Epidermal melanocyte (primary cell): ENCODE measurements around the gene TUBE1.

Experiments used
- DNase-seq: peaks from one replicate; pipeline ENCODE4 v3.0.0; 2011; ENCODE audit warnings: low spot score; ENCODE audit not compliant: insufficient read length

The TUBE1 gene

GRCh38 chr6:112036088-112036637, 51.1 kb downstream of the TUBE1 start:
- DNase-seq: no peak

DNA sequence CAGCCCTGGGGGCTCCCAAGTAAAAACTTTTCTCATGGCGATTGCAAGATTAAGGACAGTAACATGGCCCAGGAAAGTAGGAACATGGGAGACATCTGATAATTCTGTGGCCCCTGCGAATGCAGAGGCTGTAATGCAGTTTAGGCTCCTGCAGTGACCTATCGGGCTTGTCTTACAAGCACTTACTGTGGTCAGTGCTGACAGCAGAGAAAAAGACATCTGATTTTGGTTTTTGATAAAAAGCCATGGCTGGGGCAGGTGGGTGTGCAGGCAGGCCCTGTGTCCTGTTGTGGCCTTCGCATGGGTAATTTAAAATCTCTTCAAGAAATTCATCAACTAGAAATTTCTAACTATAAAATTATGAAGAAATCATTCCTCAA, 52.7 kb downstream of the TUBE1 start:
- DNase-seq: no peak

DNA sequence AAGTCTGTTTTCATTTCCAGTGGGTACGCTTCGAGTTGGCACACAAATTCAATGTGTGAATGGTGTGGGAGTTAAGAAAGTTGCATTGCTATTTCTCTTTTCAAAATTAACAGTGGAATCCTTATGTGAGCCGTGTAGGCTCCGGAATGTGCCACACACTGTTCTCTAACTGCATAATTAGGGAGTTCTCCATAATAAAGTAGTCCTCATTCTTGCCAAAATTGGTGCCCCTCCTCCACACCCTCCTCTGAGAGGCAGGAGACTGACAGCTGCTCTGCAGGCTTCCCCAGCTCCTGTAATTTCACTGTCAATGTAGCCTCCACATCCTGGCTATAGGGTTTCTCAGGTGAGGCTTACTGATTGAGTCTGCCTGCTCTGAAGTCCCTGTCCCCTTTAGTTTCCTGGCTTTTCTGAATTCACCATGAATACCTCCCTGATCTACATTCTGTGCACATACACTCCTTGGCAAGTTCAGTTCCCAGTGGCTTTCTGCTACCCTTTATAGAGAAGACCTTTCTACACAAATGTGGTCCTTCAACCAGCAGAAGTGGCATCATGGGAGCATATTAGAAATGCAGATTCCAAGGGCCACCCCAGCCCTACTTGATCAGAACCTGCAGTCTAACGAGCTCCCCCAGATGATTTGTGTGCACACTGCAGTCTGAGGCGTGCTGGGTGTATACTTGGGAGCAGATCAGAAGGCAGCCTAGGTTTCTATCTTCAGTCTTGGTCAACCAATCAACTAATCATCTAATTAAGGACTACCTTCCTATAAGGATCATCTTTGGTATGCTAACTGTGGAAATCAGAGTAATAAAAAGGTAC, 53.3 kb downstream of the TUBE1 start:
- no peak for DNase-seq

DNA sequence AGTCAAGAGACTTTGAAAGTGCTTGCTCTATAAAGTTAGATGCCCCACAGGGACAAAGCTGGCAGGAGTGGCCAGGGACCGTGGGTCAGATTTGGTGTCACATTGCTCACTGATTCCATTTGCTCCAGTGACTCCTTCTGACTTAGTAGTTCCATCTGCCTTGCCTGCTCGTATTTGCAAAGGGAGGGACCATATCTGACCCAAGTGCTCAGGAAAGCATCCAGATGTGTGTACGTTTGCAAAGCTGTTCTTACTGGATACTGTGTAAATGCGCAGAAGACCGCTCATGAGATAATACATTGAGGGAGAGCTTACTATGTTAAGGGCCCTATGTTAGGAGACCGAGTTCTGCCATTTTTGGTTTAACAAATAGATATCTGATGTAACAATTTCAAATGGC, 54.6 kb downstream of the TUBE1 start:
- no peak for DNase-seq

GRCh38 chr6:112031960-112032359, 55.3 kb downstream of the TUBE1 start:
- no peak for DNase-seq

DNA sequence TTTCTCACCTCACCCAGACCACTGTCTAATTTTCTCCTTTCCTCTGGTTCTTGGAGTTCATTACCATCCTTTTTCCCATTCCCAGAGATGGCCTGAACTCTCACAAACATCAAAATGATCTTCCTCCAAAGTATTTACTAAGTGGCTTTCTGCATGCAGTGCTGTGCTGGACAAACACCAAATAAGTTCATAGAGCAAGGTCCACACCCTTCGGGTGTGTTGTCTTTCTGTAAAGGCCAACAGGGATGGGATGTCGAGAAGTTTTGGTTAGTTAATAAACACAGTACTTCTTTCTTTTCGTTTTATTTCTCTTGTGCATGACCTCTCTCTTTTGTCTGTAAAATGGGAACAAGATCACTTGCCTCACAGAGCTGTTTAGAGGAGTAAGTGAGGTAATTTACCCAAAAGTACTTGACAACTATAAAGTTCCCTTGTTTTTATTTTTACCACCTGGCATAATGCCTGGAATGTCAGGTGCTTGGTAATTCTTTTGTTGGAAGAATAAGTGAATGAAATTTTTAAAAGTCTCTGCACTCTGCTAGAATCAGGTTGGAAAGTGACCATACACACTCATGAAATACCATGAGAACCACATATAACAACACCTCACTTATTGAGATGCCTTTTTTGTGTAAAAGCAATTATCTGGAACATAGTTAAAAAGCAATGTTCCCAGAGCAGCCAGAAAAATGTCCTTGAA, 56.2 kb downstream of the TUBE1 start:
- DNase-seq: no peak

DNA sequence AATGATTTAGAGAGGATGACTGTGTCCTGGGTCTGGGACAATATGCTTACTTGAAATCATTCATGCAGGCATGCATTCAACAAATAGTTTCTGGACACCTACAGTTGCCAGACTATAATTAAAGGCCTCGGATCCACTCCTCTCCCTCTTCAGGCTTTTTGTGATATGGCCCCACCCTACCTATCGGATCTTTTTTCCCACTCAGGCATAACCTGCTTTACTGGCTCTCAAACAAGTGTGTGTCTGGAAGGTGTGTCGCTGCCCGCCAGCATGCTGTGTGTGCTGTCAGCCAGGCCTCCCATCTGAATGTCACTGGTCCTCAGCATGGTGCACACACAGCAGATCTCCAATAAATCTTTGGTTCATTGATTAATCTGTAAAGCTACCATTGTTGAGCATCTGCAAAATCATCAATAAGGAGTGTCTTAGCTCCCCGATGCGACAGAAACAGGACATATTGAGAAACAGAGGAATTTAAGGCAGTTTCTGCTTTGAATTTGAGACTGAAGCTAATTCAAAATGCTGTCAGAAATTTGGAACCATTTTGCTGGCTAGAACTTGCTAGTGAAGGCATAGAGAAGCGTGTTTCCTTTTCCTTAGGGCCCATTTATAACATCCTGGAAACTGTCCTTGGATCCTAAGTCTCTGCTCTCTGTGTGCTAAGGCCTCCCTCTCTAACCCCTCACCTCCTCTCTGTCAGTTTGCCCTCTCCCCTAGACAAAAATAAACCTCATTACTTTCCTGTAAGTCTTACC, 56.9 kb downstream of the TUBE1 start:
- DNase-seq: no peak

GRCh38 chr6:112029045-112029822, 58.0 kb downstream of the TUBE1 start:
- no peak for DNase-seq

- no peak for DNase-seq
Measured at GRCh38 chr6:112027942-112028674, 59.2 kb downstream of the TUBE1 start.

DNA sequence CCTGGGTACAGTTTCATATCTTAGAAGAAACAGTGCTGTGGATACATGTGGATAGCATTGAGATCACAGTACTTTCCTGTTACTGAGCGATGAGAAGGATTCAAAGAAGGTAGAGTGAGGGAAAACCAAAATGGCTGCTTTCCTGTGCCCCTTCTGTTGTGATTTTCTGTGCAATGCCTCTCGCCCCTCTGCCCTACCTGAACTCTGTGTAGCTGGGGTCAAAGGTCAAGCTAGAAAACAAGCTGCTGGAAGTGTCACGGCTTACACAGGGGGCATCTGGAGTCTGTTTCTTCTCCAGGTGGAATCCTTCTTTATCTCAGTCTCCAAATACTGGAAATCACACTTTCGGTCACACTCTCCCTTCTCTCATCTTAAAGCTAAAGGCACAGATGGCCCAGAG, 60.3 kb downstream of the TUBE1 start:
- no peak for DNase-seq

DNA sequence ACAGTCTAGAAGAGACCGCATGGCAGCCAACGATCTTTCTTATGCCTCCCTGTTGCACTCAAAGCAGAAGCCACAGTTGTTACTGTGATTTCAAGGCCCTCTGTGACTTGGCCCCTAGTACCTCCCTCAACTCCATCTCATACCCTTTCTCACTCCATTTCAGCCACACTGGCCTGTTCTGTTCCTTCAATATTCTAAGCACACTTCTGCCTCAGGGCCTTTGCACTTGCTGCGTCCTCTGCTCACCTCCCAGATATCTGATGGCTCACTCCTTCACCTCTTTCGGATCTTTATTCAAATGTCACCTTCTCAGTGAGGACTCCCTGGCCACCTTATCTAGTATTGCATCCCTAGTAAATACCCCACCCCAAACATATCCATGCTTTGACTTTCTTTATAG, 62.8 kb downstream of the TUBE1 start:
- no peak for DNase-seq

DNA sequence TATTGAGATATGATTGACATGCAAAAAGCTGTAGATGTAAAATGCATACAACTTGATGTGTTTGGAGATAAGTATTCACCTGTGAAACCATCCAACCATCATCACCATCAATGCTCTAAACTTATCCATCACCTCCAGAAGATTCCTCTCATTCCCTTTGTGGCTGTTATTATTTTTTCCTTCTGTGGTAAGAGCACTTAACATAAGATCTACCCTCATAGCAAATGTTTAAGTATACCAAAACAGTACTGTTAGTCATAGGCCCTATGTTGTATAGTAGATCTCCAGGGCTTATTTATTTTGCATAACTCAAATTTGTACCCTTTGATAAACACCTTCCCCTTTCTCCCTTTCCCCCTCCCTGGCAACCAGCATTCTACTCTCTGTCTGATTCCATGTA, 64.5 kb downstream of the TUBE1 start:
- DNase-seq: no peak

DNA sequence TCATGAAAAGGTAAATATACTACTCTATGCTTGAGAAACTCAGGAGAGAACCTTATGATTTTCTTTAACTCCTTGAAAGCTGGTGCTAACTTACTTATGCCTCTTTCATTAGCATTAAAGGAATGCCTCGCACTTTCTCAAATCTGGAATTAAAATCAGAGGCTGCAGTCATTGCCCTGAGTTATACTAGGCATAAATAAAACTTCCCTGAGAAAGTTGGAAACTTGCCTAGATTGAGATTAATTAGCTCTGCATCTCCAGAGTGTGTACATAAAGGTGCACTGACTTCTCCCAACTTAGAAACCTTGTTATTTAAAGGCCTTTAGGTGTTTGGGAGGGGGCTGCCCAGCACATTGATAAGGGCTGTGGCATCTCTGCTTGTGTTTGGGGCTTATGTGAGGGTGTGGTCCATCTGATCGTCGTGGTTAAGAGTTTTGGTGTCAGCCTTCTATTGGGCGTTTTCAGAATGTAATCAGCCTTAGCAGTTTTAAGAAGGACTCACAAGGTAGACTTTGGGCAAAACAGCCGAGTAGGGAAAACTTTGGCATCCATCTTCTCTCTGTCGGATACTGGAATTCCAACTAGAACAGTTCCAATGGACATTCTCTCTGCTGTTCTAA, 65.5 kb downstream of the TUBE1 start:
- no peak for DNase-seq
